Body of pancreas (tissue), 4 donors: ENCODE data around the gene LSAMP. TPM values are rescaled to one million over a fixed set of nuclear protein-coding genes. Genes with fewer than 3 reads are reported as not detected.

Experiments
- ATAC-seq: fragments of 150-250 bp; one replicate; pipeline ENCODE4 v1.9.1; 2016
- DNase-seq, 4 donors: peaks; one replicate each; pipeline ENCODE4 v3.0.0-alpha.2; 2019
- H3K27ac ChIP-seq, 4 donors: fragments of 200-600 bp; sonication (generic); 1 replicate in 3 of 4; 2 replicates in 1 of 4; pipeline versions ENCODE4 v1.5.1 to v1.6.1; 2016 to 2019; ENCODE audit warnings: mild to moderate bottlenecking in 1 of 4, mixed read lengths in 1 of 4, moderate library complexity in 1 of 4
- H3K27me3 ChIP-seq, 2 donors: fragments of 200-600 bp; sonication (generic); one replicate each; pipeline ENCODE4 v1.6.0; 2016; ENCODE audit warnings: mild to moderate bottlenecking in 1 of 2
- H3K36me3 ChIP-seq, 2 donors: fragments of 200-600 bp; sonication (generic); replicated peaks in 1 of 2; 2 replicates each; pipeline ENCODE4 v1.5.1; 2016; ENCODE audit warnings: low read depth in 2 of 2; ENCODE audit not compliant: insufficient read depth in 1 of 2
- H3K4me1 ChIP-seq: fragments of 200-600 bp; sonication (generic); one replicate; pipeline ENCODE4 v1.6.0; 2016
- H3K4me3 ChIP-seq, 2 donors: fragments of 200-600 bp; sonication (generic); 1 replicate in 1 of 2; 2 replicates in 1 of 2; pipeline ENCODE4 v1.5.1; 2016 to 2019
- H3K9me3 ChIP-seq, 3 donors: fragments of 200-600 bp; sonication (generic); 1 replicate in 2 of 3; 2 replicates in 1 of 3; pipeline ENCODE4 v1.5.1; 2016
- POLR2A ChIP-seq, 3 donors: fragments of 450-650 bp; IDR thresholded peaks; one replicate each; pipeline ENCODE4 v1.6.1; 2016; ENCODE audit warnings: antibody characterized with exemption in 3 of 3, mild to moderate bottlenecking in 2 of 3
- WGBS, 2 donors: methylation state at CpG; one replicate each; pipeline ENCODE4 v1.1.5; 2017; 5-methylcytosine and 5-hydroxymethylcytosine counted together
- intact Hi-C: fragments of 100-400 bp; cut with DNase I; formaldehyde crosslinking; loops from one replicate; pipeline ENCODE4 v1.15.1; 2023
- total RNA-seq, 2 donors: library from RNA; depleted of rRNA; stranded (reverse); fragments of >200 nt; gene quantifications; one replicate each; pipeline ENCODE4 v1.1.0, GENCODE V29; 2016
- TF ChIP-seq, protein P1 (sequence below), 7 experiments: fragments of 450-650 bp in 4 of 7; fragments of 200-600 bp in 3 of 7; sonication (generic) in 3 of 7; IDR thresholded peaks; one replicate each; pipeline ENCODE4 v1.5.1; 2016 to 2019; ENCODE audit warnings: antibody characterized with exemption in 7 of 7

LSAMP gene
- total RNA-seq, 2 donors from 2014 or later: 1.6 to 2.1 TPM

DNA sequence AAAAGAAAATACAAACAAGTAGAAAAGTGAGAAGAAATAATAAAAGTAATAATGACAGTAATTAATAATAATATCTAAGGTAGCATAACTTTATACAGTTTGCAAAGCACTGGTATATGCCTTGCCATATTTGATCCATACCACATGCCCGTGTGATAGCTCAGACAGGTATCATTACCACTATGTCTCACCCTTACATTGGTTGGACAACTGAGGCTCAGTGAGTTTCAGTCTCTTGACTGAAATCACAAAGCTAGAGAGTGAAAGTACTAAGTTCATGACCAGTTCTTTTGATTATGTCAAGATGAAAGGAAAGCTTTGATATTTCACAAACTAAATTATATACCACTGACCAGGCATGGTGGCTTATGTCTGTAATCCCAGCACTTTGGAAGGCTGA is 413.1 kb downstream of the LSAMP start:
- ATAC-seq: no peak
- Histone ChIP-seq H3K36me3 (no peaks in the 10 kb centered on the region), H3K27ac (no peak overlapping the region), H3K27me3 (no peaks in the 10 kb centered on the region), H3K9me3 (no peaks in the 10 kb centered on the region), H3K4me3 (no peak overlapping the region), H3K4me1 (no peaks in the 10 kb centered on the region)
- intact Hi-C loops: no loop called here
- WGBS, 2 donors: 60 to 70% methylated on average over 1 of the region's 1 CpG
- TF ChIP-seq, protein P1, sequence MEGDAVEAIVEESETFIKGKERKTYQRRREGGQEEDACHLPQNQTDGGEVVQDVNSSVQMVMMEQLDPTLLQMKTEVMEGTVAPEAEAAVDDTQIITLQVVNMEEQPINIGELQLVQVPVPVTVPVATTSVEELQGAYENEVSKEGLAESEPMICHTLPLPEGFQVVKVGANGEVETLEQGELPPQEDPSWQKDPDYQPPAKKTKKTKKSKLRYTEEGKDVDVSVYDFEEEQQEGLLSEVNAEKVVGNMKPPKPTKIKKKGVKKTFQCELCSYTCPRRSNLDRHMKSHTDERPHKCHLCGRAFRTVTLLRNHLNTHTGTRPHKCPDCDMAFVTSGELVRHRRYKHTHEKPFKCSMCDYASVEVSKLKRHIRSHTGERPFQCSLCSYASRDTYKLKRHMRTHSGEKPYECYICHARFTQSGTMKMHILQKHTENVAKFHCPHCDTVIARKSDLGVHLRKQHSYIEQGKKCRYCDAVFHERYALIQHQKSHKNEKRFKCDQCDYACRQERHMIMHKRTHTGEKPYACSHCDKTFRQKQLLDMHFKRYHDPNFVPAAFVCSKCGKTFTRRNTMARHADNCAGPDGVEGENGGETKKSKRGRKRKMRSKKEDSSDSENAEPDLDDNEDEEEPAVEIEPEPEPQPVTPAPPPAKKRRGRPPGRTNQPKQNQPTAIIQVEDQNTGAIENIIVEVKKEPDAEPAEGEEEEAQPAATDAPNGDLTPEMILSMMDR (IDR thresholded peaks at IDR 0.05): no peak
- TF ChIP-seq POLR2A (IDR thresholded peaks at IDR 0.05): no peak
- DNase-seq: no peak

DNA sequence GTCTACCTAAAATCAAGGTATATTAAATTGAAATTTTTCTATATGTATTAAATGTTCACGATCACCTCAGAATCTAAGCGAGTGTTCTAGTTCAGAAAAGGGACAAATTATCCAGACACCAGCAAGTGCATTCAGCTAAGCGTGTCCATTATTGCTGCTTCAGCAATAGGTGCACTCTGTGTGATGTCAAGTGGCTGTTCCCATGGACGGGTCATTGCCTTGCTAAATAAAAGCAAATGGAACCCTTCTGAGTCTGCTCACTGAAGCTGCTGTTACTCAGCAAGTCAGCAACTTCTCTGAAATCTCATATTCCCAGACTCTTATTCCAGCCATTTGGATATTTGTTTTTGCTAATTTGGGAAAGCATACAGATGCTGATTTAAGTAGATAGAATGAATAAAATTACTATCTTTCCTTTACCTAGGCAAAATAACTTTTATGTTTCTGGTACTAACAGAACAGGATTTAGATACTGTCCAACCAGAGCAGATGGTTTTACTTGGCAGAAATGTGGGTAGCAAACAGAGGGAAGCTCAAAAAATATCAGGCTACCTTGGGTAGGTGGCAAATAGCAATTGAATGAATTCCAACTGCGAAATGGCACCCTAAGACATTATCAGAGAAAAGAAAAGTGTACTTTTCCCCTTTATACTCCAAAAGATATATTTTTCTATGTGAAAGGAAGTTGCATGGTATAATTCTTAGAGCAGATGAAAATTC is 415.0 kb downstream of the LSAMP start:
- H3K9me3 ChIP-seq: no peaks in the 10 kb centered on the region
- H3K27ac ChIP-seq: no peak overlapping the region
- H3K27me3 ChIP-seq: no peaks in the 10 kb centered on the region
- no peak for TF ChIP-seq POLR2A (IDR thresholded peaks at IDR 0.05)
- TF ChIP-seq, protein P1 (IDR thresholded peaks at IDR 0.05): no peak
- 68 to 69% methylated on average over 5 of the region's 5 CpGs for WGBS, 2 donors
- ATAC-seq (no peak), DNase-seq (peak in 1 of 4 donors; percentile 22)
- H3K4me3 ChIP-seq: no peak overlapping the region
- H3K36me3 ChIP-seq: no peaks in the 10 kb centered on the region
- intact Hi-C loops: no loop called here
- H3K4me1 ChIP-seq: no peaks in the 10 kb centered on the region

DNA sequence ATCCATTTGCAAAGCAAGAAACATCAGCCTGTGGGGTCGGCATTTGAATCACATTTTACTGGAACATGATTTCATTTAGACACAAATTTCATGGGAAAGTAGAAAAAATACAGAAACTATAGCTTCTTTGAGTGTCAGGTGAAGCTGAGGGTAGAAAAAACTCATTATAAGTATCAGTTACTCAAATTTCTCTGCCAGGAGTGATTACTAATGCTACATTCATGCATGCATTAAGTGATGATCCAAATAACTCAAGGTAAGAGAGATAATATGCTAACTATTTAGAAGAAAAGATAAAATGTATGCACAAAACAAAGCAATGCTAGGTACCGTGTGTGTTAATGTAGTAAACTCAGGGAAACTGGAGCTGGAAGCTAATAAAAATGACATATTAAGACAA is 416.0 kb downstream of the LSAMP start:
- WGBS, 2 donors: 58 to 60% methylated on average over 2 of the region's 2 CpGs
- H3K27ac ChIP-seq: no peak overlapping the region
- no peak for ATAC-seq
- no peak overlapping the region for H3K4me3 ChIP-seq
- intact Hi-C loops: no loop called here
- H3K36me3 ChIP-seq: no peaks in the 10 kb centered on the region
- H3K4me1 ChIP-seq: no peaks in the 10 kb centered on the region
- no peak for TF ChIP-seq POLR2A (IDR thresholded peaks at IDR 0.05)
- TF ChIP-seq, protein P1 (IDR thresholded peaks at IDR 0.05): no peak
- no peak for DNase-seq
- H3K27me3 ChIP-seq: no peaks in the 10 kb centered on the region
- H3K9me3 ChIP-seq: no peaks in the 10 kb centered on the region

DNA sequence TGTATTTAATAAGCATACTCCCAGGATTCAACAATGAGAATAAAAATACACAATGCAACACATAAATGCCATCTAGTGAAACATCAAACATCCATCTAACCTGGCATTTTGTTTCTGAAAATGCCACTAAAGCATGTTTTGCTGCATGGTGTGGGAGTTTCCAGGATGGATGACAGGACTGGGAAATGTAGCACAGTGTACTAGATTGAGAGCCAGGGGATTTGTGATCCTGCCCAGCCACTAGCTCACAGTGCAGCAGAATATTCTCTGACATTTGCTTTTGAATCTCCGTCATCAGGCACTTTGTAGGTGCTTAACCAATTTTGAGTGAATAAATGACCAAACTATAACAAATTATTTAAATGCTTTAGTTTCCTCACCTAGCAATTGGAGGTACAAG is 417.1 kb downstream of the LSAMP start:
- H3K27ac ChIP-seq: no peak overlapping the region
- 57 to 86% methylated on average over 1 of the region's 1 CpG for WGBS, 2 donors
- no peaks in the 10 kb centered on the region for H3K36me3 ChIP-seq
- TF ChIP-seq, protein P1 (IDR thresholded peaks at IDR 0.05): no peak
- no peak for TF ChIP-seq POLR2A (IDR thresholded peaks at IDR 0.05)
- ATAC-seq (no peak), DNase-seq (no peak)
- H3K9me3 ChIP-seq: no peaks in the 10 kb centered on the region
- no peak overlapping the region for H3K4me3 ChIP-seq
- intact Hi-C loops: no loop called here
- no peaks in the 10 kb centered on the region for H3K4me1 ChIP-seq
- no peaks in the 10 kb centered on the region for H3K27me3 ChIP-seq

DNA sequence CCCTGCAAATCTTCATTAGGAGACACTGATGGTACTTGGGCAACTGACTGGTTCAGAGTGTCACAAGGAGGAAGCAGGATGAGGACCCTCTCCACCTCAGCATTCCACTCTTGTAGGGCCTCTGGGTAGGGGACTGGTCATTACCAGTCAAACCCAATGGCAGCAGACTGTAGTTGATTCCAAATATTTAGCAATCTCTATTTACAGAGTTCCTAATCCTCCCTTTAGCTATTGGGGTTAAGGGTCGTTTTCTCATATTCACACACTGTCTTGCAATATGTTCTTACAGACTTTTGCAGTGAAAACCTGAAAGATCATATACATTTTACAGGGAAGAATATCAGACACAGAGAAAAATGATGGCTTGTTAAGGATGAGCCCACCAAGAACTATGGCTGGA is 424.3 kb downstream of the LSAMP start:
- Histone ChIP-seq H3K36me3 (no peaks in the 10 kb centered on the region), H3K9me3 (no peaks in the 10 kb centered on the region), H3K27me3 (no peaks in the 10 kb centered on the region), H3K27ac (no peak overlapping the region), H3K4me1 (no peaks in the 10 kb centered on the region), H3K4me3 (no peak overlapping the region)
- intact Hi-C loops: no loop called here
- 69 to 75% methylated on average over 1 of the region's 1 CpG for WGBS, 2 donors
- DNase-seq (no peak), ATAC-seq (no peak)
- no peak for TF ChIP-seq POLR2A (IDR thresholded peaks at IDR 0.05)
- TF ChIP-seq, protein P1 (IDR thresholded peaks at IDR 0.05): no peak
